A549 (cell line): Measurements from ENCODE around the gene PHGDH. TPM values are rescaled to one million over a fixed set of nuclear protein-coding genes. Genes with fewer than 3 reads are reported as not detected.

Experiments used
- ATAC-seq, 2 experiments: fragments of 200-7000 bp in 1 of 2; fragments of >200 bp in 1 of 2; cut with Nextera tagmentation in 1 of 2; cut with Tn5 transposase in 1 of 2; 3 replicates each; pipeline versions ENCODE4 v1.8.0 to v1.9.1; 2018 to 2020; ENCODE audit warnings: mild to moderate bottlenecking in 1 of 2, moderate library complexity in 1 of 2
- CTCF ChIA-PET: fragments of 300-600 bp; sonication (Branson Sonifier 250); formaldehyde crosslinking; extraction: SDS; loops from one replicate; lab custom pipeline; 2021; ENCODE audit warnings: antibody characterized with exemption, inconsistent platforms; lab: Yijun Ruan, JAX
- POLR2A ChIA-PET: fragments of 350-600 bp; formaldehyde crosslinking; extraction: SDS; loops from one replicate; lab custom pipeline; 2021; ENCODE audit warnings: antibody characterized with exemption, inconsistent platforms; lab: Yijun Ruan, JAX
- DNase-seq, 2 experiments: peaks; one replicate each; pipeline versions ENCODE4 v3.0.0 to v3.0.0-alpha.2; 2011 to 2016; ENCODE audit warnings: low read depth in 1 of 2, low spot score in 1 of 2
- FAIRE-seq: peaks from 2 replicates; lab custom pipeline; 2011; peaks lifted over from hg19 to GRCh38; lab: Jason Lieb, UNC
- H3K27ac ChIP-seq, 2 experiments: fragments of >200 bp; sonication (Bioruptor Twin); formaldehyde crosslinking; 3 replicates each; pipeline ENCODE4 v1.5.1; 2016 to 2017
- H3K4me1 ChIP-seq: fragments of >200 bp; sonication (Bioruptor Twin); formaldehyde crosslinking; 3 replicates; pipeline ENCODE4 v1.6.1; 2016
- H3K4me2 ChIP-seq: fragments of >200 bp; sonication (Bioruptor Twin); formaldehyde crosslinking; 3 replicates; pipeline ENCODE4 v1.6.1; 2016
- H3K4me3 ChIP-seq: fragments of >200 bp; sonication (Bioruptor Twin); formaldehyde crosslinking; 3 replicates; pipeline ENCODE4 v1.5.1; 2016
- H3K9me3 ChIP-seq: fragments of >200 bp; sonication (Bioruptor Twin); formaldehyde crosslinking; 3 replicates; pipeline ENCODE4 v1.6.1; 2016
- CBX2 ChIP-seq: fragments of 200-600 bp; sonication (generic); IDR thresholded peaks from 2 replicates; pipeline ENCODE4 v1.6.1; 2016; ENCODE audit warnings: low read depth, mild to moderate bottlenecking, borderline replicate concordance
- CEBPB ChIP-seq, 2 experiments: fragments of >200 bp in 1 of 2; sonication (Bioruptor Twin) in 1 of 2; formaldehyde crosslinking in 1 of 2; IDR thresholded peaks; 2 replicates each; pipeline ENCODE4 v1.6.1; 2012 to 2016
- CTCF ChIP-seq: fragments of >200 bp; sonication (Bioruptor Twin); formaldehyde crosslinking; IDR thresholded peaks from 3 replicates; pipeline ENCODE4 v1.5.1; 2016
- E2F6 ChIP-seq: IDR thresholded peaks from 2 replicates; pipeline ENCODE4 v1.6.1; 2012; ENCODE audit warnings: low read depth, borderline replicate concordance
- EHF ChIP-seq: fragments of 250-450 bp; sonication (Bioruptor Pico); IDR thresholded peaks from 2 replicates; pipeline ENCODE4 v1.5.0; 2020; ENCODE audit warnings: mild to moderate bottlenecking
- EP300 ChIP-seq, 2 experiments: fragments of >200 bp; sonication (Bioruptor Twin); formaldehyde crosslinking; IDR thresholded peaks; 2 replicates in 1 of 2; 3 replicates in 1 of 2; pipeline ENCODE4 v1.6.1; 2016 to 2017
- FOSL2 ChIP-seq, 2 experiments: fragments of 450-650 bp in 1 of 2; fragments of >200 bp in 1 of 2; sonication (Bioruptor Twin) in 1 of 2; formaldehyde crosslinking; IDR thresholded peaks; 2 replicates each; pipeline versions ENCODE4 v1.5.0 to v1.6.1; 2016 to 2020; ENCODE audit warnings: mild to moderate bottlenecking in 1 of 2, moderate library complexity in 1 of 2
- HES2 ChIP-seq: fragments of >200 bp; sonication (Bioruptor Twin); formaldehyde crosslinking; IDR thresholded peaks from 2 replicates; pipeline ENCODE4 v1.6.1; 2016
- HEYL ChIP-seq: fragments of 250-450 bp; sonication (Bioruptor Pico); IDR thresholded peaks from 2 replicates; pipeline ENCODE4 v1.8.0; 2021; ENCODE audit warnings: mild to moderate bottlenecking, moderate library complexity
- HMGXB4 ChIP-seq: fragments of 250-450 bp; sonication (Bioruptor Pico); IDR thresholded peaks from 2 replicates; pipeline ENCODE4 v1.5.0; 2021; ENCODE audit warnings: mild to moderate bottlenecking, moderate library complexity, borderline replicate concordance
- HOXA7 ChIP-seq: fragments of 250-450 bp; sonication (Bioruptor Pico); IDR thresholded peaks from 2 replicates; pipeline ENCODE4 v1.5.0; 2020; ENCODE audit warnings: mild to moderate bottlenecking, moderate library complexity
- HOXB5 ChIP-seq: fragments of 250-450 bp; sonication (Bioruptor Pico); IDR thresholded peaks from 2 replicates; pipeline ENCODE4 v1.5.0; 2020; ENCODE audit warnings: mild to moderate bottlenecking, moderate library complexity
- JUNB ChIP-seq: fragments of >200 bp; sonication (Bioruptor Twin); formaldehyde crosslinking; IDR thresholded peaks from 2 replicates; pipeline ENCODE4 v1.6.1; 2016
- MAFK ChIP-seq: fragments of 450-650 bp; IDR thresholded peaks from 2 replicates; pipeline ENCODE4 v1.6.1; 2014; ENCODE audit not compliant: partially characterized antibody
- MAX ChIP-seq: IDR thresholded peaks from 2 replicates; pipeline ENCODE4 v1.6.1; 2012
- MAZ ChIP-seq: fragments of 150-350 bp; IDR thresholded peaks from 2 replicates; pipeline ENCODE4 v1.6.1; 2014; ENCODE audit warnings: antibody characterized with exemption, low read depth, low read length, borderline replicate concordance
- NPAS2 ChIP-seq: fragments of 250-450 bp; sonication (Bioruptor Pico); IDR thresholded peaks from 2 replicates; pipeline ENCODE4 v1.8.0; 2022; ENCODE audit warnings: mild to moderate bottlenecking, moderate library complexity, borderline replicate concordance
- PBX3 ChIP-seq: IDR thresholded peaks from 2 replicates; pipeline ENCODE4 v1.6.1; 2012
- POLR2AphosphoS2 ChIP-seq: conservative IDR thresholded peaks from 2 replicates; pipeline ENCODE4 v1.6.1; 2012; ENCODE audit warnings: low read length, improper control_type of control experiment, inconsistent platforms
- RNF2 ChIP-seq: fragments of 200-600 bp; sonication (generic); IDR thresholded peaks from 2 replicates; pipeline ENCODE4 v1.6.1; 2016; ENCODE audit warnings: low read depth, mild to moderate bottlenecking, antibody characterized with exemption, moderate library complexity, borderline replicate concordance
- SMC3 ChIP-seq: fragments of >200 bp; sonication (Bioruptor Twin); formaldehyde crosslinking; IDR thresholded peaks from 3 replicates; pipeline ENCODE4 v1.6.1; 2018; ENCODE audit warnings: inconsistent platforms
- SREBF2 ChIP-seq: fragments of 450-650 bp; IDR thresholded peaks from 2 replicates; pipeline ENCODE4 v1.6.1; 2014; ENCODE audit warnings: mild to moderate bottlenecking, moderate library complexity
- TP53 ChIP-seq: fragments of 250-450 bp; sonication (Bioruptor Pico); IDR thresholded peaks from 2 replicates; pipeline ENCODE4 v1.5.0; 2021; ENCODE audit warnings: mild to moderate bottlenecking, moderate library complexity
- ZC3H11A ChIP-seq: fragments of 450-650 bp; IDR thresholded peaks from 2 replicates; pipeline ENCODE4 v1.6.1; 2014; ENCODE audit warnings: antibody characterized with exemption, mild to moderate bottlenecking
- WGBS: methylation state at CpG from one replicate; pipeline ENCODE4 v1.1.6; 2017; ENCODE audit errors: missing lambda C conversion rate; 5-methylcytosine and 5-hydroxymethylcytosine counted together
- polyA plus RNA-seq, 4 experiments: library from polyadenylated mRNA; depleted of rRNA in 3 of 4; stranded (reverse); fragments of >200 nt; fragmentation: RNase III in 1 of 4; extraction: RNeasy Plus Mini Kit Qiagen cat#74134 plus additional on column Dnase treatment in 1 of 4; gene quantifications; 2 replicates in 3 of 4; 3 replicates in 1 of 4; pipeline ENCODE4 v1.2.3, GENCODE V29; 2011 to 2017

PHGDH gene
- polyA plus RNA-seq, 2 of the 4 experiments (the other 2 are of a cell fraction), result 41.4 to 65.6 TPM

- FAIRE-seq (no peak), DNase-seq (no peak), ATAC-seq (no peak)
- Histone ChIP-seq H3K4me2 (no peak overlapping the region), H3K4me3 (no peak overlapping the region), H3K4me1 (no peaks in the 10 kb centered on the region), H3K27ac (no peak overlapping the region), H3K9me3 (no peaks in the 10 kb centered on the region)
- WGBS, result 89% methylated on average over 6 of the region's 13 CpGs
- POLR2A ChIA-PET, result no interaction called here
- TF ChIP-seq FOSL2 (IDR thresholded peaks at IDR 0.05) (no peak), FOSL2 (CRISPR knock-in tag; IDR thresholded peaks at IDR 0.05) (no peak), HEYL (CRISPR knock-in tag) (no peak), HMGXB4 (no peak), MAX (no peak), EP300 (IDR thresholded peaks at IDR 0.05) (no peak), SMC3 (no peak), NPAS2 (CRISPR knock-in tag) (no peak), CEBPB (IDR thresholded peaks at IDR 0.05) (no peak), E2F6 (no peak)
- CTCF ChIA-PET, result interaction anchor here (0.9 kb wide), 1 partner anchor 9 kb away, joined by 6 read pairs; no protein-coding TSS in a partner anchor
These were observed 29.4 kb downstream of the PHGDH start for GRCh38 chr1:119740896-119741780.

GRCh38 chr1:119742202-119742601, 30.5 kb downstream of the PHGDH start:
- H3K27ac ChIP-seq, result no peak overlapping the region
- no peak for TF ChIP-seq TP53
- TF ChIP-seq HOXA7 (CRISPR knock-in tag), result no peak
- TF ChIP-seq EP300 (IDR thresholded peaks at IDR 0.05), result no peak
- no peak for TF ChIP-seq PBX3
- no peak for TF ChIP-seq EHF (CRISPR knock-in tag)
- TF ChIP-seq, all 56 proteins: peak for 0
- Histone ChIP-seq H3K4me1 (no peaks in the 10 kb centered on the region), H3K4me3 (no peak overlapping the region), H3K9me3 (no peaks in the 10 kb centered on the region), H3K4me2 (no peak overlapping the region)
- no peak for FAIRE-seq
- ChIA-PET POLR2A (no interaction called here), CTCF (interaction anchor here (2.0 kb wide), 1 partner anchor 24 kb away, joined by 5 read pairs; no protein-coding TSS in a partner anchor)
- 87% methylated on average over 6 of the region's 7 CpGs for WGBS
- no peak for DNase-seq
- no peak for ATAC-seq

- no peak for ATAC-seq
- 60% methylated on average over 1 of the region's 7 CpGs for WGBS
- DNase-seq, result no peak
- FAIRE-seq, result no peak
- no peaks in the 10 kb centered on the region for H3K4me1 ChIP-seq
- no peak overlapping the region for H3K27ac ChIP-seq
- H3K4me3 ChIP-seq, result no peak overlapping the region
- no peaks in the 10 kb centered on the region for H3K9me3 ChIP-seq
- POLR2A ChIA-PET, result no interaction called here
- no peak overlapping the region for H3K4me2 ChIP-seq
- CTCF ChIA-PET, result interaction anchor here (1.2 to 4.2 kb wide), 6 partner anchors 8 to 78 kb away, joined by 3 to 32 read pairs (median 6); partner anchors contain the start of gene PHGDH
- TF ChIP-seq CBX2, result no peak
- no peak for TF ChIP-seq POLR2AphosphoS2
- TF ChIP-seq HES2, result no peak
- TF ChIP-seq E2F6, result no peak
- no peak for TF ChIP-seq JUNB
- no peak for TF ChIP-seq CTCF
- no peak for TF ChIP-seq SREBF2
- TF ChIP-seq TP53, result no peak
- TF ChIP-seq SMC3, result no peak
- TF ChIP-seq MAFK, result no peak
- TF ChIP-seq RNF2, result no peak
- no peak for TF ChIP-seq ZC3H11A
- no peak for TF ChIP-seq MAX
- TF ChIP-seq HOXB5, result no peak
- no peak for TF ChIP-seq MAZ
These were observed 30.9 kb downstream of the PHGDH start for GRCh38 chr1:119742677-119743076.
